Liver (tissue), 9 donors: ENCODE results near the gene KIRREL3. TPM values are rescaled to one million over a fixed set of nuclear protein-coding genes. Genes with fewer than 3 reads are reported as not detected.

Experiments
- DNase-seq: peaks from one replicate; pipeline ENCODE4 v3.0.0-alpha.2; 2017; ENCODE audit warnings: low spot score
- H3K27ac ChIP-seq, 2 donors: one replicate each; pipeline ENCODE4 v1.7.0; 2013; ENCODE audit warnings: inconsistent platforms in 2 of 2, low read length in 2 of 2, control low read depth in 1 of 2, low read depth in 1 of 2, mild to moderate bottlenecking in 1 of 2
- H3K27me3 ChIP-seq, 4 donors: one replicate each; pipeline versions ENCODE4 v1.6.1 to v1.7.0; 2013; ENCODE audit warnings: low read length in 3 of 4, inconsistent platforms in 1 of 4, mild to moderate bottlenecking in 1 of 4, moderate library complexity in 1 of 4; ENCODE audit not compliant: control insufficient read depth in 4 of 4, insufficient read depth in 4 of 4
- H3K36me3 ChIP-seq, 4 donors: one replicate each; pipeline versions ENCODE4 v1.6.1 to v1.7.0; 2013; ENCODE audit warnings: low read length in 3 of 4, mild to moderate bottlenecking in 3 of 4, low read depth in 1 of 4, moderate library complexity in 1 of 4; ENCODE audit not compliant: control insufficient read depth in 4 of 4, insufficient read depth in 3 of 4
- H3K4me1 ChIP-seq, 4 donors: one replicate each; pipeline versions ENCODE4 v1.6.1 to v1.7.0; 2013; ENCODE audit warnings: low read length in 3 of 4, mild to moderate bottlenecking in 3 of 4, moderate library complexity in 1 of 4; ENCODE audit not compliant: control insufficient read depth in 4 of 4, insufficient read depth in 4 of 4
- H3K4me3 ChIP-seq, 3 donors: one replicate each; pipeline versions ENCODE4 v1.6.1 to v1.7.0; 2013; ENCODE audit warnings: low read length in 3 of 3, control low read depth in 1 of 3, low read depth in 1 of 3, mild to moderate bottlenecking in 1 of 3
- H3K9ac ChIP-seq, 2 donors: one replicate each; pipeline ENCODE4 v1.7.0; 2013; ENCODE audit warnings: low read length in 2 of 2, mild to moderate bottlenecking in 2 of 2, moderate library complexity in 2 of 2, control low read depth in 1 of 2, low read depth in 1 of 2
- H3K9me3 ChIP-seq, 4 donors: one replicate each; pipeline versions ENCODE4 v1.6.1 to v1.7.0; 2013; ENCODE audit warnings: low read length in 3 of 4; ENCODE audit not compliant: control insufficient read depth in 4 of 4
- CTCF ChIP-seq: fragments of 150-350 bp; IDR thresholded peaks from 2 replicates; pipeline ENCODE4 v1.5.1; 2017; ENCODE audit warnings: improper control_type of control experiment, low read depth, low read length; ENCODE audit not compliant: missing input control
- EGR1 ChIP-seq, 2 donors: IDR thresholded peaks; 2 replicates each; pipeline ENCODE4 v1.6.1; 2016 to 2018; ENCODE audit warnings: antibody characterized with exemption in 2 of 2, low read depth in 2 of 2
- FOXA1 ChIP-seq: IDR thresholded peaks from 2 replicates; pipeline ENCODE4 v1.6.1; 2016; ENCODE audit warnings: antibody characterized with exemption
- GABPA ChIP-seq, 2 donors: IDR thresholded peaks in 1 of 2; conservative IDR thresholded peaks in 1 of 2; 2 replicates each; pipeline ENCODE4 v1.6.1; 2016; ENCODE audit warnings: antibody characterized with exemption in 2 of 2, mild to moderate bottlenecking in 1 of 2, moderate library complexity in 1 of 2
- HNF4A ChIP-seq, 2 donors: conservative IDR thresholded peaks; 2 replicates each; pipeline ENCODE4 v1.6.1; 2016; ENCODE audit warnings: antibody characterized with exemption in 2 of 2, mild to moderate bottlenecking in 2 of 2
- HNF4G ChIP-seq: IDR thresholded peaks from 2 replicates; pipeline ENCODE4 v1.6.1; 2016; ENCODE audit warnings: antibody characterized with exemption
- JUND ChIP-seq, 2 donors: IDR thresholded peaks; 2 replicates each; pipeline ENCODE4 v1.6.1; 2016; ENCODE audit warnings: antibody characterized with exemption in 2 of 2
- MAX ChIP-seq: IDR thresholded peaks from 2 replicates; pipeline ENCODE4 v1.6.1; 2016; ENCODE audit warnings: antibody characterized with exemption
- NR2F2 ChIP-seq: IDR thresholded peaks from 2 replicates; pipeline ENCODE4 v1.6.1; 2016; ENCODE audit warnings: antibody characterized with exemption
- RAD21 ChIP-seq, 2 donors: IDR thresholded peaks; 2 replicates each; pipeline ENCODE4 v1.6.1; 2016; ENCODE audit warnings: antibody characterized with exemption in 2 of 2, mild to moderate bottlenecking in 2 of 2
- REST ChIP-seq: IDR thresholded peaks from 2 replicates; pipeline ENCODE4 v1.6.1; 2016; ENCODE audit warnings: antibody characterized with exemption, mild to moderate bottlenecking
- RXRA ChIP-seq, 2 donors: IDR thresholded peaks; 2 replicates each; pipeline ENCODE4 v1.6.1; 2017 to 2018; ENCODE audit warnings: antibody characterized with exemption in 2 of 2, mild to moderate bottlenecking in 1 of 2
- TAF1 ChIP-seq: conservative IDR thresholded peaks from 2 replicates; pipeline ENCODE4 v1.6.1; 2016; ENCODE audit warnings: antibody characterized with exemption, mild to moderate bottlenecking
- YY1 ChIP-seq: IDR thresholded peaks from 2 replicates; pipeline ENCODE4 v1.6.1; 2016; ENCODE audit warnings: antibody characterized with exemption, mild to moderate bottlenecking
- ZBTB33 ChIP-seq: IDR thresholded peaks from 2 replicates; pipeline ENCODE4 v1.6.1; 2016; ENCODE audit warnings: antibody characterized with exemption
- WGBS: extraction: QIAGEN DNeasy Blood & Tissue Kit; methylation state at CpG from one replicate; pipeline ENCODE4 v1.1.7; 2013; 5-methylcytosine and 5-hydroxymethylcytosine counted together
- polyA plus RNA-seq, 2 donors: library from polyadenylated mRNA; stranded (reverse) in 1 of 2; unstranded in 1 of 2; fragments of 200-250 nt in 1 of 2; fragments of >200 nt in 1 of 2; fragmentation: Nextera tagmentation in 1 of 2; extraction: Ambion mirVana in 1 of 2; gene quantifications; one replicate each; pipeline versions ENCODE4 v1.2.1 to v1.2.3, GENCODE V29; 2013 to 2015
- total RNA-seq, 2 donors: library from RNA; depleted of rRNA; stranded (reverse); fragments of >200 nt; gene quantifications; one replicate each; pipeline ENCODE4 v1.2.3, GENCODE V29; 2014
- donor health status: healthy.
- donor health status: healthy.
- donor health status: healthy.
- donor health status: healthy.
- donor health status: healthy.

KIRREL3 gene
- total and polyA plus RNA-seq, 4 donors: 0.03 to 0.29 (median 0.08) TPM; not detected in 1

GRCh38 chr11:126413843-126414405 is 586.6 kb downstream of the KIRREL3 start (continued):
- TF ChIP-seq REST (no peak), HNF4A (conservative IDR thresholded peaks at IDR 0.05) (no peak), HNF4G (no peak)

- Histone ChIP-seq H3K27ac (no peak overlapping the region), H3K27me3 (no peaks in the 10 kb centered on the region), H3K4me3 (no peak overlapping the region), H3K36me3 (peaks cover 0 to 34% (median 5%) of the 10 kb centered on the region in 4 donors), H3K9ac (no peak overlapping the region), H3K9me3 (no peaks in the 10 kb centered on the region), H3K4me1 (peaks cover 0 to 3% (median 0%) of the 10 kb centered on the region in 4 donors)
- WGBS: 95% methylated on average over 11 of the region's 11 CpGs
- no peak for DNase-seq
- TF ChIP-seq ZBTB33 (no peak), RXRA (IDR thresholded peaks at IDR 0.05) (no peak), RAD21 (IDR thresholded peaks at IDR 0.05) (no peak), JUND (IDR thresholded peaks at IDR 0.05) (no peak), TAF1 (no peak), GABPA (IDR thresholded peaks at IDR 0.05 in 1 of 2, conservative IDR thresholded peaks at IDR 0.05 in 1 of 2) (no peak), CTCF (no peak), EGR1 (IDR thresholded peaks at IDR 0.05; ENCODE audit: low read depth in 2 of 2) (no peak), NR2F2 (no peak), FOXA1 (no peak), MAX (no peak), YY1 (no peak)
Observed at GRCh38 chr11:126413426-126413825, 587.1 kb downstream of the KIRREL3 start.
